NCI-H774 (cell line): ENCODE results near the gene SHROOM2.

Experiments used
- DNase-seq: peaks from one replicate; lab custom pipeline; 2025; lab: John Stamatoyannopoulos, UW

The SHROOM2 gene

GRCh38 chrX:9866633-9867032, 80.4 kb downstream of the SHROOM2 start:
- DNase-seq: no peak

GRCh38 chrX:9867226-9867625, 81.0 kb downstream of the SHROOM2 start:
- DNase-seq: no peak

DNA sequence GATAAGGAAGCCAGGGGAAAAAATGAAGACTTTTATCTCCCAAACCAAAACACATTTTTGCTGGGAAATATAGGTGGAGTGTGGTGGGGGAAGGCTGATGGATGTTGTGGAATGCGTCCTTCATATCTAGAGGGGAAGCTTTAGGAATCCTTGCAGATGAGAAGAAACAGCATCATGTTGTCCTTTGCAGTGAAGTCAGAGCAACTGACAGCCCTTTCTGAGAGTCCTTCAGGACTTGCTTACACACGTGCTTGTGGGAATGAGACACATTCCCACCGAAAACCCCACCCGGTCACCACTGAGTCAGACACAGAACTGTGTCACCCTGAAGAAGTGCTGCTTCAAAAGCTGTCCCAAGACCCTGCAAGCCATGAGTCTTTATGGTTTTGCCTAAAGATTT, 81.5 kb downstream of the SHROOM2 start:
- DNase-seq: no peak

GRCh38 chrX:9871701-9872268, 85.6 kb downstream of the SHROOM2 start:
- DNase-seq: no peak

DNA sequence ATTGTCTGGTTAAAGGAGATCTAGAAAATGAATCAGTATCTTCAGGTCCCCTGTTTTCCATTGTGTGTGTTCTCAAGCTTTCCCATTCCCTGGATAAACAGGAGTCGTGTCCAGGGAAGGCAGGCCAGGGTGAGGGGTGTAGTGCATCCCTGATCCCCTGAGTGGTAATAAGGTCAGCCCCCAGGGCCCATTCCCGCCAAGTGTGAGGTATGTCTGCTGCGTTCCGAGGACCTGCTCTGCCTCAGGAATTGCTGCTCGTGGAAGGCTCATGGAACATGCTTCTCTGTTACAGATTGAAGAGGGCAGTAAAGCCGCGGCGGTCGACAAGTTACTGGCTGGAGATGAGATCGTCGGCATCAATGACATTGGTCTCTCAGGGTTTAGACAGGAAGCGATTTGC, 87.1 kb downstream of the SHROOM2 start:
- DNase-seq: no peak

- DNase-seq: no peak
Observed at GRCh38 chrX:9873952-9874351, 87.7 kb downstream of the SHROOM2 start.

DNA sequence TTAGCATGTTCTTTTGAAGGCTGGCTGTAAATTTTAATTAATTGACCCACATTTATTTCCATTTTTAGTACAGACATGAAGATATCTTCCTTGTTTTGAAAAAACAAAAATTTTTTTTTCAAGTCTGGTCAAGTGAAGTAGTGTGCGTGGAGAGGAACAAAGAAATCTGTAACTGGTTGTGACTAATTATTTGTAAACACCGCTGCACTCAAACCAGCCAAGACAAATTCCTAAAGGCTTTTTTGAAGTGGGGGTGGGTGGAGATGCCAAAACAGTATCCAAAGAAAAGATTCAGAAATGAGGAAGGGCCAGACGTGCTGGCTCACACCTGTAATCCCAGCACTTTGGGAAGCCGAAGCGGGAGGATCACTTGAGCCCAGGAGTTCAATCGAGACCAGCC, 88.3 kb downstream of the SHROOM2 start:
- DNase-seq: no peak

- no peak for DNase-seq
Observed at GRCh38 chrX:9875801-9876200, 89.6 kb downstream of the SHROOM2 start.

DNA sequence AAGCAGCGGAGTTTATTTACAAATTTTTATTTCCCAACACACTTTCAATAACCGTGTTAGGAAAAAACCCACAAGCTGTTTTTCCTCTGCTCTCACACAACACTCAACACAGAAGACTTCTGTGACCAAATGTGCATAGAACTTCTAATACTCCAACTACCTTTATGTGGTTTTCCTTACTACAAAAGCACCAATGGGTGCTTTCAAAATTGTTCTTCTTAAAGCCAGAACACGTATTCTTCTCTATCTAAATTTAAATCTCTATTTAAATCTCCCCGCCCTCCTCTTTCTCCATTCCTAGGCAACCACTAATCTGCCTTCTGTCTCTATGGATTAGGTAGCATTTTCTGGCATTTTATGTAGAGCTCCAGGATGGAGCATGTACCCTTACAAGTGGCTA, 90.0 kb downstream of the SHROOM2 start:
- DNase-seq: no peak

DNA sequence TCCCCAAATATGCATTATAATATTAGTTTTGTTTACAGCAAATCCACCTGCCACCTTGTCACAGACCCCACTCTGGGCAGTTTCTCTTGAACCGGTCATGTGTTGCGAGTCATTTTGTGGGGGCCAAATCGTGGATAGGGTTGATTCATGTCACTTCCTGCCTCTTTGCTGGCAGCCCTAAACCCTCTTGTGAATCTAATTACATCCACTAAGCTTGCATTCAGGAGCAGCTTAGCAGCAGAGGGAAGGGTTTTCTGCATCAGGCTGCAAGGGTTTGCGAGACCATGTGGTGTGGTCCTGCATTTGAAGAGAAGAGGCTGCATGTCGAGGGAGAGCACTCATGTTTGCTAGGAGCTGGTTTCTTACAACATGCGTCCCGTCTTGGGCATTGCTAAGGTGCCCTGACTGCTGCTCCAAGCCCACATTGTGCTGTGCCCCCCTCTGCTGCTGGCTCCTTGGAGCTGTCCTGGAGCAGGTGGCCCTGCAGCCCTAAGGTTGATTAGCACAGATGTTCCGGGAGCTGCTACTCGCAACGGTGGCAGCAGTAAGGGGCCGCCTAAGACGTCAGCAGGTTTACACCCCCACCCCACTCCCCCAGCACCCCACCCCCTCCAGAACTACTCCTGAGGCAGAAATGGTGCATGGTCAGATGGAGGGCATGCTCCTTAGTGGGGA, 92.1 kb downstream of the SHROOM2 start:
- no peak for DNase-seq

- DNase-seq: no peak
Observed at GRCh38 chrX:9880237-9880636, 94.0 kb downstream of the SHROOM2 start.

DNA sequence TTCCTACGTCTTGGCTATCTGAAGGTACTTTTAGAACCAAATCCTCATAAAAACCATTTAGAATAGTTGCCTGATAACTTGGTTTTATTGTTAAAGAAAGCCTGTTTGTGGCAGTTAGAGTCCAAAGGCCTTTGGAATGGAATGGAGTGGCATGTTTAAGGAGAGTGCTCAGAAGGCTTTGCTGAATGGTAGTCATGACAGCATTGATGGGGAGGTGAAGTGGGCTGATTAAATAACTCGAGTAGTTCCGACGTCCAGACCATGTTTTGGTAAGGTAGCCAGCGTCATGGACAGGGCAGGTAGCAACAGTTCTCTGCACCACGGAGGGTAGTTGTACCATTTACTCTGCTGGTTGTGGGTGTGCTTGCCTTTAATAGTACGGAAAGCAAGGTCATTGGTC, 94.6 kb downstream of the SHROOM2 start:
- DNase-seq: no peak

GRCh38 chrX:9882669-9883446, 96.6 kb downstream of the SHROOM2 start:
- no peak for DNase-seq

DNA sequence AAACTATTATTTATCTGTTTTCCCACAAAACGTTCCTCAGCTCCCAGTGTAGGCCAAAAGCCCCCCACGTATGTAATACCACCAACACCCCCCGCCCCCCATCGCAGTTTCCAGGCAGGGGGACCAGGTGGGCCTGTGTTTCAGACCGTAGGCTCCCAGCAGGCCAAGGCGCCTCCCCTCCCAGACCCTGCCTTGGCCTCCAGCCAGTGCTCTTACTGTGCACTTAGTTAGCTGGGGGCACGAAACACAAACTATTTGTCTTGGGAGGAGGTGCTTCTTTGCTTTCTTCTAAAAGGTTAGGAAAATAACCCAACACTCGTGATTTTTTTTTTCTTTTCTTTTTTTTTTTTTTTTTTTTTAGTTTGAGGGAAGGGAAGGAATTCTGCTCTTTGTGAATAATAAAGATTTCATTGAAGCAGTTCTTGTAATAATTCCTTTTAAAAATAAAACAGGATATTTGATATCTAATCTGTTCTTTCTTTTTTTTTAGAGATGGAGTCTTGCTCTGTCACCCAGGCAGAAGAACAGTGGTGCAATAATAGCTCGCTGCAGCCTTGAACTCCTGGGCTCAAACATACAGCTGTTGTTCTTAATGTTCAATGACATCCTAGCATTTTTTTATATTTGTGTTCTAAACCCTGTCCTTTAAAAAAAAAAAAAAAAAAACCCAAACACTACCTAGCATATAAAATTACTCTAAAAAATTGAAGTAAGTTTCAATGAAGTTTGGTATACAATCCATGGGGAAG, 98.0 kb downstream of the SHROOM2 start:
- no peak for DNase-seq

- DNase-seq: peak; percentile 15
Observed at GRCh38 chrX:9885150-9885549, 98.9 kb downstream of the SHROOM2 start.

- DNase-seq: no peak
Observed at GRCh38 chrX:9887659-9888297, 101.5 kb downstream of the SHROOM2 start.

DNA sequence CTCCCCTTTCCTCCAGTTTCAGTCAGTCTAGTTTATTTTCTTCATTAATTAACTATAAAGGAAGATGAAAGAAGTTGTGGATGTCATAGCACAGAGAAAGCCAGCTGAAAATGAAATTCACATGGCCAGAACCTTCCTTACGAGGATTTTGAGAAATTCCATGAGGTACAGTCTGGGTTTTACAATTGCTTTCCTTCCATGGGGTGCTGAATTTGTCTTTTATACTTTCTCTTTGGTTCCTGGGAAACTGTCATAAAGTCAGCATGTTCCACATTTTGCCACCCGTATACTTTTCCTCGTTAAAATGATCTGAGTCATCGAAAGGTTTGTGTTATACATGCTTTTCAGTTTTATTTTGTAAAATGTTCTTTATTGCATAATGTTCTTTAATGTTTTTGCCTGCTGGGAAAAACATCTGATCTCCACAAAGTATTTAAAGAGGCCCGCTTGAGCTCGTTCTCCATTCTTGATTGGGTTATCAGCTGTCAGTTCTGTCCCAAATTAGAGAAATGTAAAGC, 102.8 kb downstream of the SHROOM2 start:
- DNase-seq: no peak

- DNase-seq: no peak
Observed at GRCh38 chrX:9890681-9891091, 104.5 kb downstream of the SHROOM2 start.

- no peak for DNase-seq
Observed at GRCh38 chrX:9895225-9895912, 109.1 kb downstream of the SHROOM2 start.

DNA sequence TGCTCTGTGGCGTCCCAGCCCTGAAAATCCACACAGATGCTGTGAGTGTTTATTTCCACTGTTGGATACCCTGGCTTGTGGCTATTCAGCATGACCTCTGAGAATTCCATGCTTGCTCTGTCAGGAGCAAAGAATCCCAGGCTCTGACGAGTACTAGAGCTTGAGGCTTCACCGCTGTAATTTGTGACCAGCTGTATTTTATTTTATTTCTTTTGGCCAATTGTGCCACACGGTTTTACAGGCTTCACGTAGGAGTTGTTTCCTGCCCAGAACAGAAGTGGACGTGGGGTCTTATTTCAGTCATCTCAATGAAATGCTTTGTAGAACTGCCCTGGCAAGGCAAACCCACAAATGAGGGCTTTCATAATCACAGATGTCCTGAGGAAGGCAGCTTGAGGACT, 111.5 kb downstream of the SHROOM2 start:
- DNase-seq: no peak

- no peak for DNase-seq
Observed at GRCh38 chrX:9899640-9900111, 113.4 kb downstream of the SHROOM2 start.
